Stimulated activated CD4-positive, alpha-beta T cell treated with anti-CD3 and anti-CD28 coated beads, TNF-alpha, amount 100 ng/mL, for 24 hours (primary cell): Measurements from ENCODE around the gene NFIX.
"Not testable (repeated sequence)": the region's sequence is repeated elsewhere in the genome, so short reads cannot be mapped to it uniquely, and the experiment has no call there.

ENCODE experiments used
- DNase-seq, 3 experiments: peaks; one replicate each; pipeline ENCODE4 v3.0.0-alpha.2; 2020; ENCODE audit warnings: low read depth in 3 of 3

Gene NFIX

DNA sequence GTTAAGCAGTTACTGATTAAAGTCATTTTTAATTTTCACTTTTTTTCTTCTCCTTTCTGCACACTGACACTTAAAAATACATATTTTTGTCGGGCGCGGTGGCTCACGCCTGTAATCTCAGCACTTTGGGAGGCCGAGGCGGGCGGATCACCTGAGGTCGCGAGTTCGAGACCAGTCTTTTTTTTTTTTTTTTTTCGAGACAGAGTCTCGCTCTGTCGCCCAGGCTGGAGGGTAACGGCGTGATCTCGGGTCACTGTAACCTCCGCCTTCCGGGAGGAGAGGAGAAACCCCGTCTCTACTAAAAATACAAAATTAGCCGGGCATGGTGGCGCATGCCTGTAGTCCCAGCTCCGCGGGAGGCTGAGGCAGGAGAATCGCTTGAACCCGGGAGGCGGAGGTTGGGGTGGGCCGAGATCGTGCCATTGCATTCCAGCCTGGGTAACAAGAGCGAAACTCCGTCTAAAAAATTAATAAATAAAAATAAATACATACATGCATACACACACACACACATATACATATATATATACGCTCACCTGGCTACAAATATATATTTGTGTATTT lies 37.8 kb upstream of the NFIX start:
- not testable (repeated sequence) for DNase-seq

DNA sequence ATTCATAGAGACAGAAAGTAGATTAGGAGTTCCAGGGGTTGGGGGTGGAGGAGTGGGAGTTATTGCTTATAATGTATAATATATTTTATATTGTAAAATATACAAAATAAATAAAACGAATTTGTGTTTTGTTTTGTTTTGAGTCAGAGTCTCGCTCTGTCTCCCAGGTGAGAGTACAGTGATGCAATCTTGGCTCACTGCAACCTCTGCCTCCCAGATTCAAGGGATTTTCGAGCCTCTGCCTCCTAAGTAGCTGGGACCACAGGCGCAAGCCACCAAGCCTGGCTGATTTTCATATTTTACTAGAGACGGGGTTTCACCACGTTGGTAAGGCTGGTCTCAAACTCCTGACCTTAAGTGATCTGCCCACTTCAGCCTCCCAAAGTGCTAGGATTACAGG lies 35.8 kb upstream of the NFIX start:
- DNase-seq: no peak

DNA sequence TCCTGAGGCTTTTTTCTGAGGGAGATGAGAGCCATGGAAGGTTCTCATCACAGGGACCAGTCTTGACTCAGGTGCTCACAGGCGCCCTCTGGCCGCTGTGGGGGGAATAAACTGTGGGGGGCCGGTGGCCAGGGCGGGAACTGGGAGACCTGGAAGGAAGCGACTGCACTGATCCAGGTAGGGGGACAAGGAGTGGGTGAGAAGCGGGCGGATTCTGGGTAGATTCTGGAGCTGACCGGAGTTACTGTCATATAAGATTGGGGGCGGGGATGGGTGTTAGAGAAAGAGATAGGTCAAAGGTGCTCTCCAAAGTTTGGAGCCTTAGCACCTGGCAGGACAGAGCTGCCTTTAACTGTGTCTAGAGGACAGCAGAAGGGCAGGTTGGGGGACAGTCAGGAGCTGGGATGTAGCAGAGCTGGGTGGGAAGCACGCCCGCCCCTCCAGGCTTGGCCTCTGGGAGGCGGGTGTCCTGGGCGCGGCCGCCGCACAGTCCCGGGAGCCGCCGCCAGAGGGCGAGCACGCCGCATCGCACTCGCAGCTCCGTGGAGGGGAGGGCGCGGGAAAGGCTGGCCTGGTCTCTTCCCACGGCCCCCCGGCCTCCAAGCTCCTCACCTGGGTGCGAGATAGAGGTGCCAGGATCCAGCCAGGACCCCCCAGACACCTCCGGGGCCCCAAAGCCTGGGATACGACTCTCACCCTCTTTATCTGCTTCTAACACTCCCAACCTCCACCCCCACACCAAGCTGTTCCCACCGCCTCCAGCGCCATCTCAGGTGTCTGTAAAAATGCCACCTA lies 30.1 kb upstream of the NFIX start:
- DNase-seq: peak; percentile 65 to 86 (median 69)

DNA sequence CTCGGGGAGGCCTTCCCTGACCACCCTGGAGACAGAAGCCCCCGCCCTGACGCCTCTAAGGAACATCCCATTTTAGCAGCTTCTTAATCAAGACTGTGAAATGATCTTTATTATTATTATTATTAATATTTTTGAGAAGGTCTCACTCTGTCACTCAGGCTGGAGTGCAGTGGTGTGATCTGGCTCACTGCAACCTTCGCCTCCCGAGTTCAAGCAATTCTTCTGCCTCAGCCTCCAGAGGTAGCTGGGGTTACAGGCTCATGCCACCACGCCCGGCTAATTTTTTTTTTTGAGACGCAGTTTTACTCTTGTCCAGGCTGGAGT lies 29.5 kb upstream of the NFIX start:
- no peak for DNase-seq

DNA sequence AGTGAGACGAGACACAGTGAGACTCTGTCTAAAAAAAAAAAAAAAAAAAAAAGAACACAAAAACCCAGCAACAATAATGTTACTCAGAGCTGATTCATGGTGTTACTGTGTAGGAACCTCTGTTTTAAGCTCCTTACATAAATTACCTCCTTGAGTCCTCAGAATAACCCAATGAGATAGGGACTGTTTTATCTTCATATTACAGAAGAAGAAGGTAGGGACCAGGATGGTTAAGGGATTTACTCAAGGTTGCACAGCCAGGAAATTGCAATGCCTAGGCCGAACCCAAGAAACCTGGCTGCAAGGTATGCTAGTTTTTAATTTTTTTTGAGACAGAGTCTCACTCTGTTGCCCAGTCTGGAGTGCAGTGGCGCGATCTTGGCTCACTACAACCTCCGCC lies 27.4 kb upstream of the NFIX start:
- DNase-seq: no peak

DNA sequence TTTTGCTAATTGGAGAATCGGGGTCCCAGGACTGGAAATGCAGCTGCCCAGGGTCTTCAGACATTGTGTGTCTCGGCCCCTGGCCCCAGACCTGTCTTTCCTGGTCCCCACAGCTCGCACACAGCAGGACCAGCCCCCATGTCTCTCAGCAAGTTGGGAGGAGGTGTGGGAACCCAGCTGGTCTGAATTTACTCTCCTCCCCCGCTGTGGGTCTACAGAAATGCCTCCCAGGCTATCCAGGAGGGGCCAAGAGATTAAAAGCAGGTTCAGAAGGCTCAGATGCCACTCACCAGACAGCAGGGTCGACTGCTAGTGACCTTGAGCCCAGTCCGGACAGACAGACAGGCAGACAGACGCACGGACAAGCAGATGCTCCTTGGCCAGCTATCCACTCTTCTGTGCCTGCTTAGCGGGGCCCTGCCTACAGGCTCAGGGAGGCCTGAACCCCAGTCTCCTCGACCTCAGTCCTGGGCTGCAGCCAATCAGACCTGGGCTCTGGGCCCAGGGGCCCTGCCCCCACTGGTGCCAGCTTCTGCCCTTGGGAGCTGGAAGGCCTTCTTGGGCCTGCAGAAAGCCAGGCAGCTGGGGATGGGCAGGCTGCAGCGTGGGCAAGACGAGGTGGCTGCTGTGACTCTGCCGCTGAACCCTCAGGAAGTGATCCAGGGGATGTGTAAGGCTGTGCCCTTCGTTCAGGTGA lies 25.8 kb upstream of the NFIX start, which contains the start of gene DAND5:
Gene DAND5 (plus strand): TSS at position 285 of the 697 bp plus-strand sequence. CDS start 85 bp downstream, at position 370.
- DNase-seq: no peak

DNA sequence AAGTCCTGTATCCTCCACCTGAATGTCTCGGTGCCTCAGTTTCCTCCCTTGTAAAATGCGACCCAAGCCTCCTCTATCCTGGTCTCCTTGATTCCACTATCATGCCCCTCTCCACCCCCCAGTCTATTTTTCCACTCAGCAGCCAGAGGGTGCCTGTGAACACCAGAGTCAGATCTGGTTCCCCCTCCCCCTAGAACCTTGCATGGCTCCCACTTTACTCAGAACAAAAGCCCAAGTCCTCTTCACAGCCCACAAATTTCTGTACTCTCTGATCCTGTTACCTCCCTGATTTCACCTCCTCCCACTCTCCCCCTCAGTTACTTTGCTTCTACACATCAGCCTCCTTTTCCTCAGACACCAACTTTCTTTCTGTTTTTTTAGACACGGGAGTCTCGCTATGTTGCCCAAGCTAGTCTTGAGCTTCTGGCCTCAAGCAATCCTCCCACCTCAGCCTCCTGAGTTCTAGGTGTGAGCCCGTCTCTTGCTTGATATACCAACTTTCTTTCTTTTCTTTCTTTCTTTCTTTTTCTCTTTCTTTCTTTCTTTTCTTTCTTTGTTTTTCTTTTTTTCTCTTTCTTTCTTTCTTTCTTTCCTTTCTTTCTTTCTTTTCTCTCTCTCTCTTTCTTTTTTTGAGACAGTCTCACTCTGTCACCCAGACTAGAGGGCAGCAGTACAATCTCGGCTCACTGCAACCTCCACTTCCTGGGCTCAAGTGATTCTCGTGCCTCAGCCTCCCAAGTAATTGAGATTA lies 25.0 kb upstream of the NFIX start:
- no peak for DNase-seq

DNA sequence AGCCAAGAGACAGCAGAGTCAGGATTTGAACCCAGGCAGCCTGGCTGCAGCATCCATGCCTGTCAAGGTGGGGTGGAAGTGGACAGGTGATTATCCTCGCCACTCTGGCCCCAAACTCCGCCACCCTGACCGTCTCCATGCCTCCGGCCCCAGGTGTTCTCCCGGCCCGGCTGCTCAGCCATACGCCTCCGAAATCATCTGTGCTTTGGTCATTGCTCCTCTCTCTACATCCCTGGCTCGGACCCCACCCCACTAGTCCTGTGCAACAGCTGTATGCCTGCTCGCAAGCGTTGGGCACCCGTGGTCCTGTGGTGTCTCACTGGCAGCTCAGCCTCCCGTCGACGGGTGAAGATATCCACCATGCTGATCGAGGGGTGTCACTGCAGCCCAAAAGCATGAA lies 22.0 kb upstream of the NFIX start:
- DNase-seq: no peak

DNA sequence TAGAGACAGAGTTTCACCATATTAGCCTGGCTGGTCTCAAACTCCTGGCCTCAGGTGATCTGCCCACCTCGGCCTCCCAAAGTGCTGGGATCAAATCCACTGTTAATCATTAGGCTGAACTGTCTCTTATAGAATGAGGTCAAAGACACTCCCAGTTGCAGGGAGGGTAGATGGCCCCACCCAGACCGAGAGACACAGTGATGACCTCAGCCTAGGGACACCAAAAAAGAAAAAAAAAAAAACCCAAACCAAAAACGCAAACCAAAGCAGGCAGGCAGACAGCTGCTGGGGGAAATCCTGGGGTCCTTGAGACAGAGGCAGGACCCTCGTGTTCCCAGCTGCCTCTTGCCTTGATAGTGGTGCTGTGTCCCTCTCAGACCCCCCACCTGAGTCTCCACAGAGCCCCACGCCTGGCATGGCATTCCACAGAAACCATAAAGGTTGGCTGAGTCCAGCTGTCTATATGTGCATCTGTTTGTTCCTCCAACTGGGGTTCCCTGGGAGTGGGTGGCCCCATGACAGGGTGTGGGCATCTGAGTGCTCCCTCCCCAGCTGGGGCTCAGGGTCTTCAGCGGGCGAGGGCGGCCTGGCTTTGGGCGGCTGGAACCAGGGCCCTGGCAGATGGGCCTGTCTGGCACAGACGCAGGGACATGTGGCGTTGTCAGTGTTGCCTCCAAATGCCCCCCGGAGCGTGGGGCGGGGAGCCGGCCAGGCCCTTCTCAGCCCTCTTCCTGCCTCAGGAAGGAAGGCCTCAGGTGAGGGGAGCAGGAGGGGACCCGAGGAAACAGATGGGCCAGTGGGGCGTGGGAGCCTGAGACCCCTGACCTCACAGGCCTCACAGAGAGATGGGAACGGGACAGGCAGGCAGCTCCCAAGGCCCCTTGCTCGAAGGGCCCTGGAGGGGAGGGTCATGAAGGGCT lies 20.7 kb upstream of the NFIX start:
- no peak for DNase-seq

DNA sequence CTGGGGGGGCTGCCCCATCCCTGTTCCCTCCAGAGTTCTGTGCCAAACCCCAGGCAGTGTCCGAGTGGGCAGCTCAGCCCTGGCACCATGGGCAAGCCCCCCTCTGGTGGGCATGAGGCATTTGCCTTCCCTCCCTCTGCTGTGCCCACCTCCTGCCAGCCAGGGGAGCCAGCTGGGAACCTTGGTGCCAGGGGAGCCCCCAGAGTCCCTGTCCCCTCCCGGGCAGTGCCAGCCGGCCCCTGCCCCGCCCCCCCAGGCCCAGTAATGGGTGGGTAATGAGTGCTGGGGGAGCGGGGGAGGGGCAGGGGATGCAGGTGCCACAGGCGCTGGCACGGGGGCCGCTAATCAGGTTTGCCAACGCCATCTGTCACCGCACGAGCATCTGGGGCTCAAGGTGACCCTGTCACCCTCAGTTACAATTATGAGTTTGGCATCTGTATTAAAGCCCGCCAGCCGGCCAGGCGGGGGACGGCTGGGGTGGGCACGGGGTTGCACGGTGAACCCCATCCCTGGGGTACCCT lies 20.0 kb upstream of the NFIX start:
- DNase-seq: no peak

DNA sequence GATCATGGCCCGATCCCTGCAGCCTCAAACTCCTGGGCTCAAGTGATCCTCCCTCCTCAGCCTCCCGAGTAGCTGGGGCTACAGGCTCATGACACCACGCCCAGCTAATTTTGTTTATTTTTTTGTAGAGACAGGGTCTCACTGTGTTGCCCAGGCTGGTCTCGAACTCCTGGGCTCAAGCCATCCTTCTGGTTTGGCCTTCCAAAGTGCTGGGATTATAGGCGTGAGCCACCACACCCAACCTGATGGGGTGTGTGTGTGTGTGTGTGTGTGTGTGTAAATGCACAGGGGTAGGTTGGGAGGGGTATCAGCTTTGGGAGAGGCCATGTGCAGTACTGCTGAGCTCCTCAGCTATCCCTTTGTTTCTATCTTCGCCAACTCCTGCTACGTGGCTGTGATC lies 19.2 kb upstream of the NFIX start:
- not testable (repeated sequence) for DNase-seq

DNA sequence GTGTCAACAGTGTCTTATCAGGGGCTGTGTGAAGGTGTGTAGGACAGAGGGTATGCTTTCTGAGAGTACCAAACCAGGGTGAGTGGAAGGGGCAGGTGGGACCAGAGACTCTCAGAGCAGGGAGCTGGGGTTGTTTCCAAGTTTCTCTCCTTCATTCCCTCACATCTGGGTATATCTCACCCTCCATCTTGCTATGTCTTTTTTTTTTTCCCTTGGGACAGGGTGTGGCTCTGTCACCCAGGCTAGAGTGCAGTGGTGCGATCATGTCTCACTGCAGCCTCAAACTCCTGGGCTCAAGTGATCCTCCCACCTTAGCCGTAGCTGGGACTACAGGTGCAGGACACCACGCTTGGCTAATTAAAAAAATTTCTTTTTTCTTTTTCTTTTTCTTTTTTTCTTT lies 15.3 kb upstream of the NFIX start:
- no peak for DNase-seq

DNA sequence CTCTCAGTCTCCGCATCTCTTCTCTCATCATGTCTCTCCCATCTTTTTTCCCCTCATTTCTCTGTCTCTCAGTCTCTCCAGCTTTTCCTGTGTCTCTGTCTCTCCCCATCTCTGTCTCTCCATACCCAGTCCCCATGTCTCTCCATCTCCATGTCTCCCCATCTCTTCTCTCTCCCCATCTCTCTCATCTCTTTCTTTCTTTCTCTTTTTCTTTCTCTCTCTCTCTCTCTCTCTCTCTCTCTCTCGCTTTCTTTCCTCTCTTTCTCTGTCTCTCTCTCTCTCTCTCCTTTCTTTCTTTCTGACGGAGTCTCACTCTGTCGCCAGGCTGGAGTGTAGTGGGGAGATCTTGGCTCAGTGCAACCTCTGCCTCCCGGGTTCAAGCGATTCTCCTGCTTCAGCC lies 12.6 kb upstream of the NFIX start:
- DNase-seq: no peak

DNA sequence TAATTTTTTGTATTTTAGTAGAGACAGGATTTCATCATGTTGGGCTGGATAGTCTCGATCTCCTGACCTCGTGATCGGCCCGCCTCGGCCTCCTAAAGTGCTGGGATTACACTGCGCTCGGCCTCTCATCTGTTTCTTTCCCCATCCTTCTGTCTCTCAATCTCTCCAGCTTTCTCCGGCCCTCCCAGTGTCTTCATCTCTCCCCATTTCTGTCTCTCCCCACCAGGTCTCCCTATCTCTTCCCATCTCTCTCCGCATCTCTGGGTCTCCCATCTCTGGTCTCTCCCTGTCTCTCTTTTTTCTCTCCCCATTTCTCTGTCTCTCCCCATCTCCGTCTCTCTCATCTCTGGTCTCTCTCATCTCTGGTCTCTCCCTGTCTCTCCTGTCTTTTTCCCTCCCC lies 12.2 kb upstream of the NFIX start:
- no peak for DNase-seq

DNA sequence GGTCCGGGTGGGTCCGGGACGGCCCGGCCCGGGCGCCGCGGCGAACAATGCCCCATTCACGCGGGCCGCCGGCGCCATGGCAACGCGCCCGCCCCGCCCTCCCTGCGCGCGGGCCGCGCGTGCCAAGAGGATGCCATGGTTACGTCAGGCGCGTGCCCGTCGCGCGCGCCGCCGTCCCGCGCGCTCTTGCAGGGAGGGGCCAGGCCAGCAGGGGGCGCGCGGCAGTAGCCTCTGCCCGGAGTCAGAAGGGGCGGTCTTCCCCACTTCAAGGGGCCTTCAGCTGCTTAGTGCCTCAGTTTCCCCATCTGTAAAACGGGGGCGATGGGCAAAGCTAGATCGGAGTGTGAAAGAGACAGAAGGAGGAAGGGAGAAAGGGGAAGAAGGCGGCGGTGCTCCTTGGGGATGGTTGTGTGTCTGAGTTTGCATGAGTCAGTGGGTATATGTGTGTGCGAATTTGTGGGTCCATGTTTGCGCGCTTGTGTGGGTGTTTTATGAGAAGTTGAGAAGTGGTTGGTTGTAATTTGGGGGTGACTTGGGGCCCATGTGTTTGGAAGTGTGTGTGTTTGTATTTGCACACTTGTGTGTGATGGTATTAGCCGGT lies 11.6 kb upstream of the NFIX start:
- peak; percentile 68 to 79 (median 73) for DNase-seq

DNA sequence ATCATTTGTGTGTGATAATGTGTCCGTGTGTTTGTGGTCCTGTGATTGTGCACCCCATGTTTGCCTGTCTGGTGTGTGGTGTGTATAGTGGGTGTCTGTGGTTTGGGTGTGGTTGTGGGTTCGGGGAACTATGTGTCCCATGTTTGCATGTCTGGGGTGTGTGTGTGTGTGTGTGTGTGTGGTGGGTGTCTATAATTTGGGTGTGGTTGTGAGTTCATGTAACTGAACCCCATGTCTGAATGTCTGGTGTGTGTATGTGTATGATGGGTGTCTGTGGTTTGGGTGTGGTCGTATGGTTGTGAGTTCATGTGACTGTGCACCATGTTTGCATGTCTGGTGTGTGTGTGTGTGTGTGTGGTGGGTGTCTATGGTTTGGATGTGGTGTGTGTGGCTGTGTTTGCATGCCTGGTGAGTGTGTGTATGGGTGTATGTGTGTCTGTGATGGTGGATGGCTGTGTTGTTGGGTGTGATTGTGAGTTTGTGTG lies 11.1 kb upstream of the NFIX start:
- DNase-seq: no peak

DNA sequence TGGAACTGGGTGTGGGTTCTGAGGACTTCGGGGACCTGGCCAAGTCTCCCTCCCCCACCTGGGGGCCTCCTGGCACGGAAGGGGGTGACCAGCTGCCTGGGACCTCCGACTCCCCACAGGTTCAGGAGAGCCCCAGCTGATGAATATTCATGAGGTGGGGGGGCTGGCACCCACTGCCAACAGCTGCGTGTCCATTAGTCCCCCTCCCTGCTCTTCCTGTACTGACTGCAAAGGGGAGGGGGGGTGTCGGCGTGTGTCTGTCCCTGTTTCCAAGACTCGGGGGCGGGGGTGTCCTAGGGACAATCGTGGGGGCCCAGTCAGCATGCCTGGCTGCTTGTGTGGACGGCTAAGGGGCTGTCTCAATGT lies 10.6 kb upstream of the NFIX start:
- DNase-seq: no peak

DNA sequence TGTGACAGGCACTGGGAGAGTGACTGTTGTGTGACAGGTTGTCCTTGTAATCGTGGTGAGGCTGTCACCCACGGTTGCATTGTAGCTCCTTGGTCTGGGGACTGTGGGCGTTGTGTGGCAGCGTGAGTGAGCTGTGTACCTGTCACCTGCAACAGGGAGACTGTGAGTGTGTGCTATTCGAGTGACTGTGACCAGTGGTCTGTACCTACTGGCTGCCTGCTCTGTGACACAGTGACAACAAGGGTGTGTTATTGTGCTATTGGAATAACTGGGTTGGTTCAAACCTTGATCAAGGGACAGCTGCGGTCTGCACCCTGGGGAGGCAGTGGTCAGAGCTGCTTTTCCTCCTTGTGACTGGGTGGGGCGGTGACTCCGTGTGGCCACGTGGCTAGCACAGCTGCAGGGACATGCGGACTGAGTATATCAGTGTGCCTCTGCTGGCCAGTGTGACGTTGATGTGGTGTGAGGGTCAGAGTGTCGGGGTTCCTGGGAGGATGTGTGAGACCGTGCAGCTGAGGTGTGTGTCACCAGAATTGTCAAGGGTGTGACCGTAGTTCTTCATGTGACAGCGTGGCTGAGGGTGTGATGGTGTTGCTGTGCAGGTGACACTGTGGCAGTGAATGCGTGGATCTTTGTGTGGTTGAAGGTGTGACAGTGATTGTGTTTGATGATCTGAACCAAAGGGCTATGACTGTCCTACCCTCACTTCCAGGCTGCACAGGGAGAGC lies 10.1 kb upstream of the NFIX start:
- no peak for DNase-seq

DNA sequence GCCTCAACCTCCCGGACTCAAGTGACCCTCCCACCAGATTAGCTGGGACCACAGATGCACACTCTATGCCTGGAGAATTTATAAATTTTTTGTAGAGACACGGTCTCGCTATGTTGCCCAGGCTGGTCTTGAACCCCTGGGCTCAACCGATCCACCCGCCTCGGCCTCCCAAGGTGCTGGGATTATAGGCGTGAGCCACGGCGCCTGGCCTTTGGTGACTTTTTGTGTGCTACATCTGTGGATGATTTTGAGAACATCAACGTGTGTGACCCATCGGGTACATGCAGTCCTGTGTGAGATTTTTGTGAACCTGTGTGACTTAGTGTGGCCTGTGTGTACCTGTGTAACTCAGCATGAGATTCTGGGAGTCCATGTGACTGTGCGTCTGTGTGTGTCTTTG lies 8.5 kb upstream of the NFIX start:
- no peak for DNase-seq

DNA sequence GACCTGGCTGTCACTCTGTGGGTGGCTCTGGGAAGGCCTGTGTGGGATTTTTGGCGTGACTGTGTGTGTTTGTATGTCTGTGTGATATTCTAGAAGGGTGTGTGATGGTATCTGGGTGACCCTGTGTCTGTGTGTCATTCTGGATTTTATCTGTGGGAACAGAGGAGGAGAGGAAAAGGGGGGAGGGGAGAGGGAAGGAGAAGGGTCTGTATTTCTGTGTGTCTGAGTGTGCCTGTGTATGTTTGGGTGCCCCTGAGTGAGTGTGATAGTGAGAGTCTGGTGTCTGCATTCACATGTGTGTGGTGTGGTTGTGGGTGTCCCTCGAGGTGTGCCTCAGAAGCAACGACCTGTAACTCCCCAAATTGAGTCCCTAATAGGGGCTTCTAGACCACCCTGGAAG lies 8.1 kb upstream of the NFIX start:
- DNase-seq: no peak
